ENCODE results near the gene EXOC4.

DNA sequence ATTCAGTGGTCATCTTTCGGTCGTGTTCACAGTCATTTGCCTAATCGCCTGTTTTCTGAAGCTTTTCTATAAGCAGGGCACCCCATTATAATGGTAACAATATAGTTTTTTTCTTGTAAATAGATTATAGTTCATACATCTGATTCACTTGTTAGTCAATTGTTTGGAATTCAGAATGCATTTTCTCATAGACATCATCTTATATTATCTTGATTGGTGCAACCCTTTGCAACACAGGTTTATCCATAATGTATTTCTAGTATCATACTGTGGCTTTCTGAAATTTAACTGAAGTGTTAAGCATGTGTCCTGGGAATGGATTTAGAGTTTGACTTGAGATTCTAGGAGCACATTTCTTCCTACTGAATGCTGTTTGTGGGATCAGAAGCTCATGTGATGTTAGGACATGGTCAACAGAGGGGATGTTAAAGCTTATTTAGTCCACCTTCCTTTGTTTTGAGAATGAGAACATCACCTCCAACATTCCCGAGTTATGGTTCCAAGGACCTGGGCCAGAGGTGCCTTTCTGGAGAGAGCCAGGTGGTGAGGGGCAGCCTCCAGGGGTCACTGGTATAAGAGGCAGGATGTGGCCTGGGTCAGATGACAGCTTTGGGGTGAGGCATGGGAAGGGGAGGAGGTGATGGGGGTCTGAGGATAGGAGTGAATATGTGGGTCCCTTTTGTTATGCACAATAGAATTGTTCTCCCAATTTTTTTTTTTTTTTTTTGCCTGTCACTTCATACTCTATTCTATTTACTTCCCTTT lies 415.6 kb downstream of the EXOC4 start:
- TF ChIP-seq GATA2 (IDR thresholded peaks at IDR 0.05; ENCODE audit: low read depth, low read length) = no peak
- no peak for TF ChIP-seq GATA3 (IDR thresholded peaks at IDR 0.05; ENCODE audit: low read depth, low read length)

All from SH-SY5Y (cell line).